Uterus (tissue), 2 donors: ENCODE data around the gene POLR1F.

Source experiments
- POLR2A ChIP-seq, 2 donors: fragments of 450-650 bp; IDR thresholded peaks; one replicate each; pipeline ENCODE4 v1.6.1; 2016; ENCODE audit warnings: antibody characterized with exemption in 2 of 2, mild to moderate bottlenecking in 1 of 2, moderate library complexity in 1 of 2
- TF ChIP-seq, protein P1 (sequence below), 4 experiments: fragments of 200-600 bp in 2 of 4; fragments of 450-650 bp in 2 of 4; sonication (generic) in 2 of 4; IDR thresholded peaks; one replicate each; pipeline ENCODE4 v1.5.1; 2016 to 2019; ENCODE audit warnings: antibody characterized with exemption in 4 of 4, mild to moderate bottlenecking in 2 of 4, moderate library complexity in 1 of 4

DNA sequence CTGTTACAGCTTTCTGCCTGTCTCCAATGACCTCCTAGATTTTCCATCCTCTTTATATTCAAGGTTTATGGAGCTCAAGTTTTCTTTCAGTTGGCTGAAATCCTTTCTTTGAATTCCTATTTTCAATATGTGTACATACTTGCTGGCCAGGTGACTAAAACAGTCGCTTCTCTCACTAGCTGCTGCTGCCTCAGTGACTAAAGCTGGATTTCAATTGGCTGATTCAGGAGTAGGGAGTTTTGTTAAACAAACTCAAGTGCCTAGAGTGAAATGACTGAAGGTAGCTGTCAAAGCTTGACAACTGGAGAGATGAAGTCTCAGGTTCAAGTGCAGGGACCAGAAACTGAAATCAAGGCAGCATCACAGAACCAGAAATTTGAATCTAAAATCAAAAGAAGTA lies 6.7 kb upstream of the POLR1F start:
- no peak for TF ChIP-seq POLR2A (IDR thresholded peaks at IDR 0.05)
- TF ChIP-seq, protein P1, sequence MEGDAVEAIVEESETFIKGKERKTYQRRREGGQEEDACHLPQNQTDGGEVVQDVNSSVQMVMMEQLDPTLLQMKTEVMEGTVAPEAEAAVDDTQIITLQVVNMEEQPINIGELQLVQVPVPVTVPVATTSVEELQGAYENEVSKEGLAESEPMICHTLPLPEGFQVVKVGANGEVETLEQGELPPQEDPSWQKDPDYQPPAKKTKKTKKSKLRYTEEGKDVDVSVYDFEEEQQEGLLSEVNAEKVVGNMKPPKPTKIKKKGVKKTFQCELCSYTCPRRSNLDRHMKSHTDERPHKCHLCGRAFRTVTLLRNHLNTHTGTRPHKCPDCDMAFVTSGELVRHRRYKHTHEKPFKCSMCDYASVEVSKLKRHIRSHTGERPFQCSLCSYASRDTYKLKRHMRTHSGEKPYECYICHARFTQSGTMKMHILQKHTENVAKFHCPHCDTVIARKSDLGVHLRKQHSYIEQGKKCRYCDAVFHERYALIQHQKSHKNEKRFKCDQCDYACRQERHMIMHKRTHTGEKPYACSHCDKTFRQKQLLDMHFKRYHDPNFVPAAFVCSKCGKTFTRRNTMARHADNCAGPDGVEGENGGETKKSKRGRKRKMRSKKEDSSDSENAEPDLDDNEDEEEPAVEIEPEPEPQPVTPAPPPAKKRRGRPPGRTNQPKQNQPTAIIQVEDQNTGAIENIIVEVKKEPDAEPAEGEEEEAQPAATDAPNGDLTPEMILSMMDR (IDR thresholded peaks at IDR 0.05) = no peak
